HG02798 (cell line): Measurements from ENCODE around the gene GLRA3.
"Not testable (repeated sequence)": the region's sequence is repeated elsewhere in the genome, so short reads cannot be mapped to it uniquely, and the experiment has no call there.

Source experiments
- ATAC-seq: cut with Tn5 transposase; IDR thresholded peaks from one replicate; pipeline ENCODE4 v1.9.1; 2021; ENCODE audit warnings: mild to moderate bottlenecking; ENCODE audit not compliant: unreplicated experiment, poor library complexity

GLRA3 gene

DNA sequence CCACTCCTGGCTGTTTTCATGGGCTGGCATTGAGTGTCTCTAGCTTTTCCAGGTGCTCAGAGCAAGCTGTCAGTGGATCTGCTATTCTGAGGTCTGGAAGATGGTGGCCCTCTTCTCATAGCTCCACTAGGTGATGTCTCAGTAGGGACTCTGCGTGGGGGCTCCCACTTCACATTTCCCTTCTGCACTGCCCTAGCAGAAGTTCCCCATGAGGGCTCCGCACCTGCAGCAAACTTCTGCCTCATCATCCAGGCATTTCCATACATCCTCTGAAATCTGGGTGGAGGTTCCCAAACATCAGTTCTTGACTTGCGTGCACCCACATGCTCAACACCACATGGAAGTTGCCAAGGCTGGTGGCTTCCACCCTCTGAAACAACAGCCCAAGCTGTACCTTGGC is 13.8 kb downstream of the GLRA3 start:
- ATAC-seq = no peak

DNA sequence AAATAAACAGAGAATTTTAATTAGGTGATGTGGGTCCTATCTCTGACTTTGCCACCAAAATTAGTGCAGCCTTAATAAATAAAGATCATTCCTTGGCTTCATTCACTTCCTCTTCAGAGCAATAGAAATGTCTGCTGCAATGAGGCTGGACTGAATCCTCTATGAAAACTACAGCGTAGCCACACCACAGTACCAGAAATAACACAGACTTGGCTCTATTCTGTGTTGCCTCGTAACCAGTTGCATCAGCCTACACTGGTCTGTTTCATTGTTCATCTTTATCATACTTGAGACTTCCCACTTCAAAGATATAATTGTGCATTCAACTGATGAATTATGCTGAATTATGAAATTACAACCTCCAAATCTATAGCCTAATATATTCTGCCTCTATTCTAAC is 15.8 kb downstream of the GLRA3 start:
- no peak for ATAC-seq

DNA sequence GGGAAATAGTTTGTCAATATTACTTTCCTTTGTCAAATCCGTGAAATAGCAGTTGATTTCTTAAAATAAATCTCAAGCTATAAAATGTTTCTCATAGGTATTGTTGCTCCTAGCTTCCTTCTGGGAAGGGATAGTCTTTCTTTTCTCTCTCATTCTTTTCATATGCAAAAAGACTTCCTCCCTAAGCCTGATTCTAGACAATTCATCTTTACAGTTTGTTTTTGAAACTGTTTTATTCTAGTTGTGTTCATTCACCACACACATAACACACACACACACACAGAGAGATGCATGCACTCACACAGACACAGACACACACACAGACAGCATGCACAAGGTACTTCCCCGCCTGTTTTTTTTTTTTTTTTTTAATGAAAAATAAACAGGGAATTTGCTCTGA is 18.2 kb downstream of the GLRA3 start:
- ATAC-seq = no peak

DNA sequence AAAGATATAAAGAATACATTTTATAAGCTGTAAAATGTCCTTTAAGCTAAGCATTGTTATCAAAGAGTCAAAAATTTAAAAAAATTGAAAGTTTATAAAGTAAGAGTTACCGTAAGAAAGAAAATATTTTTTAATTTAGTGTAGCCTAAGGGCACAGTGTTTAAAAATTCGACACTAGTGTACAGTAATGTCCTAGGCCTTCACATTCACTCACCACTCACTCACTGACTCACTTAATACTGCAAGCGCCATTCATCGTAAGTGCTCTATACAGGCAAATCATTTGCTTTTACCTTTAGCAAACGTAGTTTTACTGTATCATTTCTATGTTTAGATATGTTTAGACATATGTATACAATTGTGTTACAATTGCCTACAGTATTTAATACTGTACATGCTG is 20.2 kb downstream of the GLRA3 start:
- ATAC-seq = no peak

DNA sequence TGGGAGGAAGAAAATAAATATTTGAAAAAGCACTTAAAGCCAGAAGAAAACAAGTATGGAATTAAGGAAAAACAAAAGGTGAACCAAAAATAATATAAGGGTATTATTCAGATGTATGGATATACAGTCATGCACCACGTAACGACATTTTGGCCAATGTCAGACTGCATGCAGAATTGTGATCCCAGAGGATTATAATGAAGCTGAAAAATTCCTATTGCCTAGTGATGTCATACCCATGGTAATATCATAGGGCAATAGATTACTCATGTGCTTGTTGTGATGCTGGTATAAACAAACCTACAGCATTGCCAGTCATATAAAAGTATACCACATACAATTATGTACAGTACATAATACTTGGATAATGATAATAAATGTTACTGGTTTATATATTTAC is 20.9 kb downstream of the GLRA3 start:
- ATAC-seq = no peak

DNA sequence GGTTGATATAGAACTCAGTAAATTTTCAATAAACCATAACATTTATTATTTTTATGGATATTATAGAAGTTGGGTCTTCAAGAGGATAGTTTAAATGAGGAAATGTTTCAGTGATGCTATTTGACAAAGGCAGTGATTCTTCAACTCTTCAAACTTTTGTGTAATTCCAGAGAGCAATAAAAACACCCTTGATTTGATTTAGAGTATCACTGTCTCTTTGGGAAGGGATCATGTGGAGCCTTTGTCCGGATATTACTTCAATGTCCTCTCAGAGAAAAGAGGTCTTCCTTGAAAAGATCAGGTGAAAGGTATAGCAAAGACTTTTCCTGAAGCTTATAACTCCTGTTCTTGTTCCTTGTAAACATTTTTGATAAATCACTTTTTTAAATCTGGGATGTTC is 23.3 kb downstream of the GLRA3 start:
- ATAC-seq = no peak

DNA sequence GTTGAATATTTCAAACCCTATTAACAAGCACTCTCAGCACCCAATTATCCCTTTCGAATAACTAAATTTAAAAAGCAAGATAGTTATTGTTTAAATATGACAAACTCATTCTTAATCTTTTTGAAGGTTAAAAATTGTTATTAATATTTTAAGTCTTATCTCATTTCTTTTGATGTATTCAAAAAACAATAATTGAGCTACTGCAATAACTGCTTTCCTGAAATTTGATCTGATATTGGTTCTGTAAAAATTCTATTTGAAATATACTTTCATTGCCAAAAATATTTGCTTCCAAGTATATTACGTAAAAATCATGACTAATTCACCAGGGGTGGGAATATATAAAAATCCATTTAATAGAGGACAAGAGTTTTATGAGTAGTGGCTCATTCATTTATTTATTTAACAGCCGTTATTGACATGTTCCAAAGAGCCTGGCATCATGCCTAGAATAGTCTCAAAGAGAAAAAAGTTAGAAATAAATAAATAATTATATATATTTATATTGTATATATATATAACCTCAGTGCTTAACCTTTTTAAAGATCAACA is 34.4 kb downstream of the GLRA3 start:
- no peak for ATAC-seq

DNA sequence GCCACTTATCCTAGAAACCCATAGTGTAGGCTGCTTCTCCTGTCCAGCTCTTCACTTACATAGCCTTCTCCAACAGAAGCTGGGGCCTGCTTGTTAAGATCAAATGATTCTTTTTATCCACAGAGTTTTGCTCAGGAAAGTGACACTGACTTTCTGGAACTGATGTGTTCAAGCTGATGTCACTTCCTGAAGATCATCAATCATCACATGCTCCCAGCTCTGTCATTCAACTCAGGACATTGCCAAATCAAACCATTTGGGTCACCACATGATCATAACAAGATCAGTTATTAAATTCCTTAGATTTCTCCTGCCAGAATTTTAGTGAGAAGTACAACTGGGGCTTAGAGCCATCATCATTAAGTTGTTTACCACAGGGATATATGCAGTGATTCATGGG is 39.4 kb downstream of the GLRA3 start:
- no peak for ATAC-seq

DNA sequence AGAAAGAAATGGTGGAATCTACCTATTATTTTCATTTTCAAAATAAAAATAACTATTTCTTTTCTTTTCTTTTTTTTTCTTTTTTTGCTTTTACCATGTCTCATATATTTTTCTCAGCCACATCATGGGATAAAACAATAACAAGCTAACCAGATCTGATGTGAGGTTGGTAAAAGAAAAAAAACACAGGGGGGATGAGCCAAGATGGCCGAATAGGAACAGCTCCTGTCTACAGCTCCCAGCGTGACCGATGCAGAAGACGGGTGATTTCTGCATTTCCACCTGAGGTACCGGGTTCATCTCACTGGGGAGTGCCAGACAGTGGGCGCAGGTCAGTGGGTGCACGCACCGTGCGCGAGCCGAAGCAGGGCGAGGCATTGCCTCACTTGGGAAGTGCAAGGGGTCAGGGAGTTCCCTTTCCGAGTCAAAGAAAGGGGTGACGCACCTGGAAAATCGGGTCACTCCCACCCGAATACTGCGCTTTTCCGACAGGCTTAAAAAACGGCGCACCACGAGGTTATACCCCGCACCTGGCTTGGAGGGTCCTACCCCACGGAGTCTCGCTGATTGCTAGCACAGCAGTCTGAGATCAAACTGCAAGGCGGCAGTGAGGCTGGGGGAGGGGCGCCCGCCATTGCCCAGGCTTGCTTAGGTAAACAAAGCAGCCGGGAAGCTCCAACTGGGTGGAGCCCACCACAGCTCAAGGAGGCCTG is 50.6 kb downstream of the GLRA3 start:
- not testable (repeated sequence) for ATAC-seq

DNA sequence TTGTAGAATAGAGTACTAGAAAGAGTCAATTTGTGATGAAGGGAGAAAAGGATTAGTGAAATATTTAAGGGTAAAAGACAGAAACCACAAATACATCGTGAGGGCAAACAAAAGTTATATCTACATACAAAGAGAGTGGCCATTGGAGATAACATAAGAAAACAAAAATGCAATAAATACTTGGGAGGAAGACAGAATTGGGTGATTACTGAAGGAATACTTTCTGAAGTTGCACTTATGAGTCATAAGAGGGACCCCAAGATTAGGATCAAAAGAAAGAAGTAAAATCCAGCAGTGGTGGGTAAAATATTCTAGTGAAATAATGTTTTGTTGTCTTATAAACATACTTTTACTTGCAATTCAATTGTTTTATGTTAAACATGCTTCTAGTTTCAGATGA is 53.7 kb downstream of the GLRA3 start:
- ATAC-seq = no peak

DNA sequence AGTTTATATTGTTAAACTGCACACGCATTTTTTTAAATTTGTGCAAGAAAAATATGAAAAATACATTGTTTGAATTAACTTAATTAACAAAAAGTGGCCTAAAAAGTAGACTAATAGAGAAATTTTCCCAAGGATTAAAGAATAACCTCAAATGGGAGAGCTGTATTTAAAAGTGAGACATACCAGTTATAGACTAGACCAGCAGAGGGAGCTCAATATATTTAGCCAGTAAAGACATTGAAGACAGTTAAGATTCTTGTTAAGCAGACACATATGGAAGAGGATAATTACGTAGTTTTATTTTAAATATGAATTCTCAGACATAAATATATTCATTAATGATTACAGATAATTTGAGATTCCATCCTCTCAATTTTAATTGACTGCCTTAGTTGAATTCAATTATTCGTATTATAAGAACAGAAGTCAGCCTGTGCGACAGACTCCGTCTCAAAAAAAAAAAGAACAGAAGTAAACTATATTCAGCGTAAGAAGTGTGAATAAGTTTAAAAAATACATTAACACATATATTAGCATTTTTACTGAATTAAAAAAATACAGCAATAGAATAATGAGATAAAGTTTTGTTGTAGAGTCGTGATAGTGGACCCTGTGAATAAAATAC is 64.8 kb downstream of the GLRA3 start:
- ATAC-seq = peak; percentile 81

DNA sequence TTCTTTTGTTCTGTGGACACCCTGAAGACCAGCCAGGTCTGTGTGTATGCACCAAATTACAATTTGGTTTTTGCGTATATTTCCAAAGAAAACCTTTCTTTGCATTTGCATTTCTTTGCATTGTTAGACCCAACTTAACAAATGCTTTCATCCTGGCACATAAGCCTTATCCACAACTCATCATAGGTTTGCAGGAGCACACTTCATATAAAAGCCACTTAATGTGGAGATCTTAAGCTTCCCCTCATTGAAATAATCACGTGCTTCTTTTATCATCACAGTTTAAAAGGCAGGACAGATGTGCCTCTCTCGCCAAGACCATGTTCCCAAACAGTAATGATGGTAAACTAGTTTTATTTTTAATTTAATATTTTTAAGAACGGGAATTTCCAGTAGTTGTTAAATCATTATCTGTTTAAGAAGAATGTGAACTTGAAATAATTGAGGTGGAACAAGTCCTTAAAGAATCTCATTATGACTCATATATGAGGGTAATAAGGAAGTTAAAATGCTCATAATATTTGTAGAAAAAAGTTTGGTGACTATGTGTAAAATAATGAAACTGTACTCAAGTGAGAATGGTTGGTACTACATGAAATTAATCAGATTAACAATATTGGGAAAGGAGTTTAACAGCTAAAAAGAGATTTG is 65.5 kb downstream of the GLRA3 start:
- ATAC-seq = peak; percentile 58

DNA sequence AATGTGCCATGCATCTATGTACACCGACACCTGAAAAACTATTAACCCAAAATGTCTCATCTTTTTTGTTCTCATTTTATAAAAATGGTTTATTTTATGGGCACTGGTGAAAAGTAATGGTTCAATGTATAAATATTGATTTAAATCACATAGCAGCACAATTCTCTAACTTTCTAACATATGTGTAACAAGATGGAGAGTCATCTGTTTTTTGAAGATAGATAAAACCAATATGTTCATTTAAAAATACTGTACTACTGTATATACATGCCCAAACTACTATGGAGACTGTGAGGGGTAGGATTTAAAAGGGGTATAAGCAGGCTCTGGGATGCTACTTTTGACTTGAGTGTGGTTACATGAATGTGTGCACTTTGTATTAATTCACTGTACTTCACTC is 67.6 kb downstream of the GLRA3 start:
- no peak for ATAC-seq

DNA sequence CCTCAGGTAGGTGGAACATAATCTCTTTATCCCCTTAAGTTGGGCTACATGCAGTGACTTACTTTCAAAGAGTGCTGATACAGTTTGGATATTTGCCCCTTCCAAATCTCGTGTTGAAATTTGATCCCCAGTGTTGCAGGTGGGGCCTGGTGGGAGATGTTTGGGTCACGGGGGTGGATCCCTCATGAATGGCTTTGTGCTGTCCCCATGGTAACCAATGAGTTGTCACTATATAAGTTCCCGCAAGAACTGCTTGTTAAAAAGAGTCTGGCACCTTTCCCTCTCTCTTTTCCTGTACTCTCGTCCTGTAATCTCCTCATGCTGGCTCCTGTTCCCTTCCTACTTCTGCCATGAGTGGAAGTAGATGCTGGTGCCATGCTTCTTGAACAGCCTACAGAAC is 71.3 kb downstream of the GLRA3 start:
- ATAC-seq = no peak

DNA sequence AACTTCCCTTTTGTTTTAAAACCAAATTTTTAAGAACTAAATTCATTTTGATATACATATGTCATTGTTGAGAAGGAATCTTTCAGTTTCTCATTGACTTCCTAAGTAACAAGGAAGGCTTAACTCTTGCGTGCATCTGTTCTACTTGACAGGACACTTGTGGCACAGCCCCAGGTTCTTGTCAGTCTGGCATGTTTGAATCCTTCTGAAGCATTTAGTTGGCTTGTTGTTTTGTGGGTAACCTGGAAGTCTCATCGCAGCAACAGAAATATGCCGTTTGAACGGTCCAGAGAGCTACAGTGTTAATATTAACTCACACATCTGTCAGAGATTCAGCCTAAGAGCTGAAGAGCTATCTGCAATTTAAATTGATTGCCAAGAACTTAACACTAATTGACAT is 76.0 kb downstream of the GLRA3 start:
- no peak for ATAC-seq

DNA sequence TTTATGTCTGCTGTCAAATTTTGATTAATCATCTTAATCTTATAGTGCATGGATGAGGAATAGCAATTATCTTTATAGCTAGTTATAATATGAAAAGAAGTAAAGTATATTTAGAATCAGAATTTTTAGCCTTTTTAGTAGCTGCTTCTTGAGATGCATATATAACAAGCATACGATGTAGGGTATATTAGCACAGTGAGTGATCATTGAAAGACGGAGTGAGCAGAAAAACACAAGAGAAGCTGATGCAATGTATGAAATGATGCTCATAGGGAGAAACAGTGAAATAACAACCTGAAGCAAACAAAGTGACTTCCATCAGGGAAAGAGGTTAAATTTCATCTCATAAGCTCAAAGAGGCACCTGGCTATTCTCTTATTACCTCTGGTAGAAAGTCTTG is 77.0 kb downstream of the GLRA3 start:
- ATAC-seq = no peak

DNA sequence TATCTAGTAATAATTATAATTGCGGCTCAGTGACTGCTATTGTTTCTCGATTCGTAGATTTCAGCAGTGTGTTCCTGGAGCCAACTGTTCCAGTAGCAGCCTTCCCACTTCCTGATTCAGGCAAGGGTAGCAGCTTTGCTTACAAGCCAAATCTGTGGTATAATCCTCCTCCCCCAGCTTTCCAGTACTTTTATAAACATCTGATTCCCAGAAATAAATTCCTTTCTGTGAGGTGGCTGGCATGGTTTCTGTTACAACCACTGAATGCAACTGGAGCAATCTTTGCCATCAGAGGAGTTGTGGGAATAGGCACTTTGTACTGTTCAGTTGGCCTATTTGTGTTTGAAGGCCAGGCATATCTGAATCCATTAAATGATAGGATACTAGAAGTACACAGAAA is 80.0 kb downstream of the GLRA3 start:
- no peak for ATAC-seq

DNA sequence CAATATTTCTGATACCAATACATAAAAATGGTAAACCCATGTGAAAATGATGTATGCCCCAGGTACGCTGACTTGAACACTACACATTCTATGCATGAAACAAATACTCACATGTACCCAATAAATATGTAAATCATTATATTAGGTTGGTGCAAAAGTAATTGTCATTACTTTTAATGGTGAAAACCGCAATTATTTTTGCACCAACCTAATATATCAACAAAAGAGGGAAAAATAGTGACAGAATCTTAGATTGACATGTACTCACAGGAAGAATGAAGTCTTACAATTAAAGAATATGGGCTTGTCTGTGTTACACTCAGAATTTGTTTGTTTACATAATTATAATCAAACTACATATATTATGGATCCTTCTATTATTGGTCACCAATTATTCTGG is 82.3 kb downstream of the GLRA3 start:
- no peak for ATAC-seq

DNA sequence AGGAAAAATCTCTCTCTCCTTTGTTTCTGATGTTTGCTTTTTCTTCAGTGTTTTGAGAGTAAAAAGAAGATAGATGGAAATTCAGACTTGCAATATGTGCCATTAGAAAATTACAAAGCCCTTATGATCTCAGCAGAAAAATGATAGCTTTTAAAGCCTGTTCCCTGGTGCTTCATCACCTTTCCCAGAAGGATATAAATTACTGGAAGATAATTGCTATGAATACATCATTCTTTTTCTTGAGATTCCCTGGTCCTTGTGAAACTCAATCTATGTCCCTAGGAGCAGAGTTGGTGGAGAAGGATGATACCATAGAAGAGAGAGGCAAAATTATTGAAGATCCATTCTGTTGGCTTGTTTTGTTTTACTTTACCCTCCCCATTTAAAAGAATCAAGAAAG is 86.5 kb downstream of the GLRA3 start:
- no peak for ATAC-seq

DNA sequence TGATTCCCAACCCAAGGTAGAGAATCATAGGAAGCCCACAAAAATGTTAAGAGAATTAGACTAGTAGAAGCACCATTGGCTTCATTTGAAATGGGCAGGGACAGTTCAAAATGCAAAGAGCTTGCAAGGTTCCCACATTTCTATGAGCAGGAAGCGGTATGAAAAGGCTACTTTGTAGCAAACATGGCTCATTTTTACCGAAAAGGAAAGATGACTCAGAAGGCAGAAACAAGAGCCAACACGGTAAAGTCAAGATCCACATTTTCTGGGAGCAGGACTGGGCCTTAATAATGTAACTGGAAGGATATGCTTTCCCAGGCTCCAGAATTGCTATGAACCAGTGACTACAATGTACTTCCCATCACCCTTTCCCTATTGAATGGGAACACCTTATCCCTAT is 89.5 kb downstream of the GLRA3 start:
- ATAC-seq = no peak

DNA sequence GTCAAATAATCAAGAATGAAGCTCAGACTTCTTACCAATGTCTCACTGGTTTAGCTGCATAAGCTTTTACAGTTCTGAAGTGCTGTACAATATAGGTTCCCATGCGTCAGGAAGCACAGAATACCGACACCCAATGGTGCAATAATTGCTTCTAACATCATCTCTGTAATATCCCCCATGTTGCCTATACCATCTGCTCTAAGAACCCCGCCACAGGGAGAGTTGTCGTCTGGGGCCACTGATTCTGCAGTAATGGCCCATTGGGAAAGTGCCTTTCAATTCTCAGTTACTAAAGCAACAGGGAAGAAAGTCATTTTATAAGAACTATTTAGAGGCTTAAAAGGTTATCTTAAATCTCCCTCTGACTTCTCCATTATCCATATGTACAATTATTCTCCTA is 94.9 kb downstream of the GLRA3 start:
- no peak for ATAC-seq

DNA sequence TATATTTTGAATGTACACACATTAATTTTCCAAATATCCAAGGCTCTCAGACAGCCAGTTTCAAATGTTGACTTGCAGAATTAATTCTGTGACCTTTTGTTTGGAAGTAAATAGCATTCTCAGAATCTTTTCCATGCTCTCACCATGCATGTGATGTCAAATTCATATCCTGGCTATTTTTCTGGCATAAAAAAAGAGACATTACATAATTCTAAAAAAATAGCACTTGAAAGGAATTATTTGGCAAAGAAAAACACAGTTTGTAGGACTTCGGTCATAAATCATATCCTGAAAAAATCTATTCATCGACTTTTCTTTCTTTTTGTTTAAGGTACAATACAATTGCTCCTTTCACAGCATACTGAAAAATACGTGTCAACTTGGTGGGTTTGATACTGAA is 111.2 kb downstream of the GLRA3 start:
- ATAC-seq = no peak
